GM18505 (cell line): ENCODE results near the gene GATA5.
A peak's percentile ranks its signal among the peaks of the same experiment; 100 is the strongest.

Experiments used
- ATAC-seq: cut with Tn5 transposase; IDR thresholded peaks from one replicate; pipeline ENCODE4 v1.9.1; 2021; ENCODE audit not compliant: unreplicated experiment
- POLR2A ChIP-seq: IDR thresholded peaks from 4 replicates; pipeline ENCODE4 v1.6.1; 2011; ENCODE audit warnings: borderline replicate concordance; ENCODE audit not compliant: insufficient read depth, insufficient read length; ENCODE audit errors: extremely low read depth

GATA5 gene

GRCh38 chr20:62446888-62447869, 28.6 kb downstream of the GATA5 start:
- no peak for ATAC-seq

GRCh38 chr20:62446481-62446880, 29.3 kb downstream of the GATA5 start:
- TF ChIP-seq POLR2A: no peak
- ATAC-seq: no peak

More at GRCh38 chr20:62446888-62447869, 28.6 kb downstream of the GATA5 start:
- no peak for TF ChIP-seq POLR2A

DNA sequence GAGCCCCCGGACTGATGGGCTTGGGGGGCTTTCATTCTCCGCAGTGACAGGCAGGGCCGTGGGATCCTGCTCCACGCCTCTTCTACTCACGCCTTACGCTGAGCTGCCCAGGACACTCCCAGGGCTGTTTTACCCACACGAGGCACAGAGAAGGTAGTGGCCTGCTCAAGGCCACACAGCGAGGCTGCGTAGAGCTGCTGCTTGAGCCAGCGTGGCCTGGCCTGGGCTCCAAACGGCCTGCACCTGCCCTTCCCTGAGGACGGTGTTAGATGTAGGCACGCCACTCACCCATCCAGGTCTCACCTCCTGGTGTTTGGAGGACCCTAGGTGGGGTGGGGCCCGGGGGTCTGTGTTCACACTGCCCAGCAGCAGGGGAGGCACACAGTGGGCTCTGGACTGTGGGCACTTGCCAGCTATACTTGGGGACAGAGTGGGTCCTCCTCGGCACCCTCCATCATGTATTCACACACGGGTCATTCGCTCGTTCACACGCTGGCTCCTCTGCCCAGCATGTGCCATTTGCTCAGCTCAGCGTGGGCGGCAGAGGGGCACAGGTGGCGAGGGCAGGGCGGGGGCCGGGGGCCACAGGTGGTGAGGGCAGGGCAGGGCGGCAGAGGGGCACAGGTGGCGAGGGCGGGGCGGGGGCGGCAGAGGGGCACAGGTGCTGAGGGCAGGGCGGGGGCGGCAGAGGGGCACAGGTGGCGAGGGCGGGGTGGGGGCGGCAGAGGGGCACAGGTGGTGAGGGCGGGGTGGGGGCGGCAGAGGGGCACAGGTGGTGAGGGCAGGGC, 30.0 kb downstream of the GATA5 start:
- no peak for TF ChIP-seq POLR2A
- ATAC-seq: no peak

DNA sequence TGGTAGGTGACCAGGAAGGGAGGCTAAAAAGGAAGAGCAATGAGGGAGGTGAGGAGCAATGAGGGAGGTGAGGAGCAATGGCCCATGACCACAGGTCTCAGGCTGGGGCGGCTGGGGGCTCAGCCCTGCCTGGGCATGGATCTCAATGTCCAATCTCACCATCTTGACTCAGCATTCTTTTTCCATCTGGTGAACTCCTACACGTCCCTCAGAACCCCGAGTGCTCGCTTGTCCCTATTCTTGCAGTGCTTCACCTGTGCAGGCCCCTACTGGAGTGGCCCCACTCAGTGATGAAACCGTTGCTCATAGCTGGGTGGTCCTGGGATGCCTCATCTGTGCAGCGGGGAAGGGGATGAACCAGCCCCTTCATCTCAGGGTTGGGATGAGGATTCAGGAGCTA, 31.5 kb downstream of the GATA5 start:
- no peak for ATAC-seq
- no peak for TF ChIP-seq POLR2A

DNA sequence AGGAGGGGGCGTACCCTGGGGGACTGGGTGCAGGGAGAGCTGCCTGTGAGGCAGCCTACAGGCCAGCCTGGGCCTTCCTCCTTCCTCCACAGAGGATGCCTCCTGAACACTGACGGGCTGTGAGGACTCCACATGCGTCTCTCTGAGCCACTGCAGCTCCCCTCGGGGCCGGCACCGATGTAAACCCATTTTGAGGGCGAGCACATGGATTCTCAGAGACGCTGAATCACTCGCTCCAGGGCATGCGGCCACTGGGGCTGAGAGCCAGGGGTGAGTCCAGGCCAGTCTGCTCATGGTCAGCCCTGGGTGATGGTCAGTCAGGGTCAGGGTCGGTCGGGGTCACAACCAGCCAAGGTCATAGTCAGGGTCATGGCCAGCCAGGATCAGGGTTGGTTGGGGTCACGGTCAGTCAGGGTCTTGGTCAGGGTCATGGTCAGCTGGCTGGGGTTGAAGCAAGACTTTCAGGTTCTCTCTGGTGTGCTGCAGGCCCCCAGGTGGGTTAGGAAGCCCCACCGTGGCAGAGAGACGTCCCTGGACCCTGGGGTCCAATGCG, 33.7 kb downstream of the GATA5 start:
- TF ChIP-seq POLR2A: no peak
- ATAC-seq: no peak

- TF ChIP-seq POLR2A: no peak
- peak; percentile 51 for ATAC-seq
These were observed 36.6 kb downstream of the GATA5 start for GRCh38 chr20:62439218-62439617.

GRCh38 chr20:62437927-62438326, 37.9 kb downstream of the GATA5 start:
- ATAC-seq: no peak
- TF ChIP-seq POLR2A: no peak

GRCh38 chr20:62437496-62437895, 38.3 kb downstream of the GATA5 start:
- no peak for ATAC-seq
- TF ChIP-seq POLR2A: no peak

DNA sequence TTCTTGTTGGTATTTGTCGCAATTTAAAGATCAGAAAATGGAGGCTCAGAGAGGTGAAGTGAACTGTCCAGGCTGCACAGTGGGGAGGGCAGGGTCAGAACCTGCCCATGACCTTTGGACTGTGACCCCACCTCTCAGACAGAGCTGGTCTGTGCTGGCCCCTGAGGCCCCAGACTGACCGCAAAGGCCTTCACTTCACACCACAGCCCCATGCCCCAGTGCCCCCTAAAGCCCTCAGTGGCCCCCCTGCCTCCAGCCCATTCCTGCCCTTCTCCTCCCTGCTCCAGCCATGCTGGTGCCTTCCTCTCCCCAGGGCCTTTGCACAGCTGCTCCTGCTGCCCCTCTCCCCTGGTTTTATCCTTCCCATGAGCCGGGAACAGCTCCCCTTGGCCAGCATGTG, 39.1 kb downstream of the GATA5 start:
- ATAC-seq: no peak
- TF ChIP-seq POLR2A: no peak

DNA sequence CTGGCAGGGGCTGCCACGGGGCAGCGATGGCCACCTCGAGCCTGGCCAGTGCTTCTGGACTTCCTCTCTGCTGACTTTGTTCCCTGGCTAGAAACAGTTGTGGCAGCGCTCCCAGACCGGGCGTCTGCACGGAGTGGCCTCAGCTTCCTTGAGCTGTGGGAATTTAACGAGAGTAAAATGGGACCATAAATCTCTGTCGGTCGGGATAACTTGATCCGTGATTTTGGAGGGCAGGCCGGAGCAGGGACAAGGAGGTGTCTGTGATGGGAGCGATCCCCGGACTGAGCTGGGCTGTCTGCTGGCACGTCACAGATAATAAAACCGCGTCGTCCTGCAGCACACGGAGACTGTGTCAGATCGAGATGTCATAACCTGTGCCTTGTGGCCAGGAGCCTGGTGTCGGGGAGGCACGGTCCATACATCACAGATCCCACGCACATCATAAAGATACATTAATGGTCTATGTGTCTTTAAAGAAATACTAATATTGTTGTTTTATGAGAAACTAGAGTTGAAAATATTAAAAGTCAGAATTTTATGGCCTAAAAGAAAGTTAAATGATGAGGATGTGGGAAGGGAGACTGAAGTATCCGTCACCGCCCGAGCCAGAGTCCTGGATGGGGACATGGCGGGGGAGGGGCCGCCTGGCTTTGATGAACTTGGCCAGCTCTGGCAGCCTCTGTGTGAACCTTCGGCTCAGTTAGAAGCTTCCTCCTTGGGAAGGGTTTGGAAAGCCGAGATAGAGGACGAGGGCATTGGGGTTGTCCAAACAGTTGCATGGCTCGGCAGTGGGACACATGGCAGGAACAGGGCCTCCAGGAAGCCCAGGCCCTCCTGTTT, 41.9 kb downstream of the GATA5 start:
- TF ChIP-seq POLR2A: no peak
- no peak for ATAC-seq

GRCh38 chr20:62430866-62431447, 44.8 kb downstream of the GATA5 start:
- ATAC-seq: no peak
- TF ChIP-seq POLR2A: no peak

DNA sequence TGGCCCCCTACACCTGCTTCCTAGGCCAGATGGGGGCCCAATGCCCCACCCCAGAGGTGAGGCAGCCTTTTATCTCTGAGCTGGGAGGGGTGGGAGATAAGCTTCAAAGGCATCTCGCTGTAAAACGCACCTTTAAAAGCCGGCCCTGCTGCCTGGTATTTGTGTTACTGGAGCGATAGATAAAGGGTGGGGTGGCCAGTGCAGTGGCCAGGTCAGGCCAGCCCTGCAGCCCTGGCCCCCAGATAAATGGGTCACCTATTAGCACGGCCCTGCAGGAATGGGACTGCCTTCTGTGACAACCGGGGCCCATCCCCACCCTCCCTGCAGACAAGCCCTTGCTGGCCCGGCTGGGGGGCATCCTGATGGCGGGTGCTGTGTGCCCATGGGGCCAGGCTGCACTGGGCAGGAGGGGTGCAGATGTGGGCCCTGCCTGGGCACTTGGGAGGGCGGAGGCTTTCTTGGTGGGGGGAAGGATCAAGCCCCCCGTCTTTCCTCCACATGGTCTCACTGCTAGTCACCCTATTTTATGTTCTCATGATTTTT, 45.4 kb downstream of the GATA5 start:
- ATAC-seq: no peak
- TF ChIP-seq POLR2A: no peak
